Neural cell (in vitro differentiated cells): ENCODE measurements around the gene ITGAV. TPM values are rescaled to one million over a fixed set of nuclear protein-coding genes. Genes with fewer than 3 reads are reported as not detected.
A peak's percentile ranks its signal among the peaks of the same experiment; 100 is the strongest.

ENCODE experiments used
- H2AFZ ChIP-seq: fragments of 200-600, 300-800 bp; sonication (generic), shearing (Covaris generic); 2 replicates; pipeline ENCODE4 v1.6.0; 2014; ENCODE audit warnings: low read depth, mild to moderate bottlenecking, antibody characterized with exemption, low read length, moderate library complexity
- H3F3A ChIP-seq: fragments of 200-600 bp; shearing (Covaris generic); 2 replicates; pipeline ENCODE4 v1.6.1; 2016; ENCODE audit warnings: mild to moderate bottlenecking, moderate library complexity, mixed read lengths, antibody characterized with exemption, low read length; ENCODE audit not compliant: insufficient read depth, poor library complexity, severe bottlenecking
- H3K27ac ChIP-seq: fragments of 200-600, 300-800 bp; sonication (generic), shearing (Covaris generic); 2 replicates; pipeline ENCODE4 v1.5.1; 2014; ENCODE audit warnings: mild to moderate bottlenecking, low read length, moderate library complexity
- H3K27me3 ChIP-seq: fragments of 300-800, 200-600 bp; sonication (generic), shearing (Covaris generic); 2 replicates; pipeline ENCODE4 v1.6.0; 2014; ENCODE audit warnings: mild to moderate bottlenecking, low read depth, low read length, moderate library complexity; ENCODE audit not compliant: insufficient read depth
- H3K36me3 ChIP-seq: fragments of 300-800, 200-600 bp; sonication (generic), shearing (Covaris generic); 2 replicates; pipeline ENCODE4 v1.5.1; 2014; ENCODE audit warnings: mild to moderate bottlenecking, antibody characterized with exemption, low read length, moderate library complexity; ENCODE audit not compliant: insufficient read depth
- H3K4me2 ChIP-seq: fragments of 300-800, 200-600 bp; sonication (generic), shearing (Covaris generic); 2 replicates; pipeline ENCODE4 v1.6.0; 2014; ENCODE audit warnings: mild to moderate bottlenecking, low read length
- H3K4me3 ChIP-seq: fragments of 300-800, 200-600 bp; sonication (generic), shearing (Covaris generic); 2 replicates; pipeline ENCODE4 v1.5.1; 2014; ENCODE audit warnings: mild to moderate bottlenecking, low read length, moderate library complexity
- H3K79me2 ChIP-seq: fragments of 200-600 bp; shearing (Covaris generic); replicated peaks from 2 replicates; pipeline ENCODE4 v1.6.0; 2014; ENCODE audit warnings: mild to moderate bottlenecking, low read length, moderate library complexity; ENCODE audit not compliant: insufficient read depth
- H3K9ac ChIP-seq: fragments of 300-800, 200-600 bp; sonication (generic), shearing (Covaris generic); 2 replicates; pipeline ENCODE4 v1.6.1; 2016; ENCODE audit warnings: mild to moderate bottlenecking, low read length, mixed read lengths
- H3K9me2 ChIP-seq: fragments of 200-600 bp; shearing (Covaris generic); 2 replicates; pipeline ENCODE4 v1.6.1; 2016; ENCODE audit warnings: mild to moderate bottlenecking, low read length, mixed read lengths; ENCODE audit not compliant: insufficient read depth
- H3K9me3 ChIP-seq: fragments of 200-600, 300-800 bp; sonication (generic), shearing (Covaris generic); 2 replicates; pipeline ENCODE4 v1.6.1; 2016; ENCODE audit warnings: mild to moderate bottlenecking, mixed run types, low read length, moderate library complexity, mixed read lengths
- H4K20me1 ChIP-seq: fragments of 200-600 bp; shearing (Covaris generic); 2 replicates; pipeline ENCODE4 v1.6.1; 2016; ENCODE audit warnings: mild to moderate bottlenecking, mixed run types; ENCODE audit not compliant: insufficient read depth
- EP300 ChIP-seq: fragments of 450-650 bp; conservative IDR thresholded peaks from 2 replicates; pipeline ENCODE4 v1.6.1; 2014; ENCODE audit warnings: antibody characterized with exemption, mild to moderate bottlenecking, moderate library complexity; ENCODE audit not compliant: poor library complexity, severe bottlenecking
- EZH2 ChIP-seq: fragments of 200-600, 300-800 bp; shearing (Covaris generic), sonication (generic); IDR thresholded peaks from 2 replicates; pipeline ENCODE4 v1.6.1; 2014; ENCODE audit warnings: antibody characterized with exemption, low read length, borderline replicate concordance, mild to moderate bottlenecking; ENCODE audit not compliant: insufficient read depth, poor library complexity, severe bottlenecking
- MXI1 ChIP-seq: fragments of 450-650 bp; conservative IDR thresholded peaks from 2 replicates; pipeline ENCODE4 v1.6.1; 2014; ENCODE audit warnings: antibody characterized with exemption, mild to moderate bottlenecking; ENCODE audit not compliant: poor library complexity, severe bottlenecking
- POLR2AphosphoS5 ChIP-seq: IDR thresholded peaks from 2 replicates; pipeline ENCODE4 v1.6.1; 2012
- RAD21 ChIP-seq: fragments of 450-650 bp; conservative IDR thresholded peaks from 2 replicates; pipeline ENCODE4 v1.6.1; 2014; ENCODE audit warnings: antibody characterized with exemption, mild to moderate bottlenecking, moderate library complexity
- REST ChIP-seq: IDR thresholded peaks from 2 replicates; pipeline ENCODE4 v1.6.1; 2012; ENCODE audit warnings: borderline replicate concordance
- SMC3 ChIP-seq: fragments of 450-650 bp; conservative IDR thresholded peaks from 2 replicates; pipeline ENCODE4 v1.6.1; 2014; ENCODE audit warnings: antibody characterized with exemption, mild to moderate bottlenecking, moderate library complexity; ENCODE audit not compliant: poor library complexity
- TAF1 ChIP-seq: IDR thresholded peaks from 2 replicates; pipeline ENCODE4 v1.6.1; 2012; ENCODE audit warnings: low read depth
- polyA plus RNA-seq: library from polyadenylated mRNA; depleted of rRNA; stranded (reverse); fragments of >200 nt; gene quantifications from 2 replicates; pipeline ENCODE4 v1.2.3, GENCODE V29; 2014
- TF ChIP-seq, protein P1 (sequence below): fragments of 450-650 bp; IDR thresholded peaks from 2 replicates; pipeline ENCODE4 v1.5.1; 2014; ENCODE audit warnings: antibody characterized with exemption, mild to moderate bottlenecking, moderate library complexity; ENCODE audit not compliant: poor library complexity, severe bottlenecking

Gene ITGAV
- polyA plus RNA-seq, 1 donor from 2014 or later, result 6.6 TPM

DNA sequence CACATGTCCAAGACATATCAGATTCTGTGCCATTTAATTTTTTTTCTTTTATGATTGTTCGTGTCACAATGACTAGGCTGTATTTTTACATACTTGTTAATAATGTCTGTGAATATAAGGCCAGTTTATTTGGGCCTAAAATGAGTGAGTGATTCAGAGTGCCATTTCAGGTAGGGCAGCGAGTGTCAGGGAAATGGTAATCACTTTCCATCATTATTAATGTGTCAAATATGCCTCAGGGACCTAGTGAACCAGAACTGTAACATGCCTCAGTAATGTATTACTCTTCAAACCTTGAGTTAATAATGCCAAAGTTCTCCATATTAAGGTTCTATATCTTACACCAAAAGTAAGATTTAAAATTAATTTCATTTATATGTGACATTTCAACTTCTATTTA is 112.6 kb downstream of the ITGAV start:
- Histone ChIP-seq H3K9ac (no peak overlapping the region), H3K36me3 (no peaks in the 10 kb centered on the region), H2AFZ (no peak overlapping the region), H3K4me2 (peak overlapping the region; percentile 6), H4K20me1 (no peaks in the 10 kb centered on the region), H3K4me3 (peak overlapping the region; percentile 31), H3K27ac (peak overlapping the region; percentile 43), H3F3A (peaks cover 5% of the 10 kb centered on the region), H3K27me3 (no peaks in the 10 kb centered on the region), H3K9me3 (no peaks in the 10 kb centered on the region), H3K9me2 (no peaks in the 10 kb centered on the region), H3K79me2 (peaks cover 53% of the 10 kb centered on the region)
- no peak for TF ChIP-seq RAD21
- TF ChIP-seq, protein P1, sequence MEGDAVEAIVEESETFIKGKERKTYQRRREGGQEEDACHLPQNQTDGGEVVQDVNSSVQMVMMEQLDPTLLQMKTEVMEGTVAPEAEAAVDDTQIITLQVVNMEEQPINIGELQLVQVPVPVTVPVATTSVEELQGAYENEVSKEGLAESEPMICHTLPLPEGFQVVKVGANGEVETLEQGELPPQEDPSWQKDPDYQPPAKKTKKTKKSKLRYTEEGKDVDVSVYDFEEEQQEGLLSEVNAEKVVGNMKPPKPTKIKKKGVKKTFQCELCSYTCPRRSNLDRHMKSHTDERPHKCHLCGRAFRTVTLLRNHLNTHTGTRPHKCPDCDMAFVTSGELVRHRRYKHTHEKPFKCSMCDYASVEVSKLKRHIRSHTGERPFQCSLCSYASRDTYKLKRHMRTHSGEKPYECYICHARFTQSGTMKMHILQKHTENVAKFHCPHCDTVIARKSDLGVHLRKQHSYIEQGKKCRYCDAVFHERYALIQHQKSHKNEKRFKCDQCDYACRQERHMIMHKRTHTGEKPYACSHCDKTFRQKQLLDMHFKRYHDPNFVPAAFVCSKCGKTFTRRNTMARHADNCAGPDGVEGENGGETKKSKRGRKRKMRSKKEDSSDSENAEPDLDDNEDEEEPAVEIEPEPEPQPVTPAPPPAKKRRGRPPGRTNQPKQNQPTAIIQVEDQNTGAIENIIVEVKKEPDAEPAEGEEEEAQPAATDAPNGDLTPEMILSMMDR, result no peak
- peak; percentile 70 for TF ChIP-seq POLR2AphosphoS5
- no peak for TF ChIP-seq SMC3
- no peak for TF ChIP-seq REST
- TF ChIP-seq MXI1, result no peak
- TF ChIP-seq EP300, result peak; percentile 89
- TF ChIP-seq TAF1, result no peak
- TF ChIP-seq EZH2, result no peak

- H2AFZ ChIP-seq, result no peak overlapping the region
- H3K27ac ChIP-seq, result no peak overlapping the region
- peaks cover 30% of the 10 kb centered on the region for H3K79me2 ChIP-seq
- no peak overlapping the region for H3K4me2 ChIP-seq
- H4K20me1 ChIP-seq, result no peaks in the 10 kb centered on the region
- H3K9ac ChIP-seq, result no peak overlapping the region
- H3K36me3 ChIP-seq, result no peaks in the 10 kb centered on the region
- H3K9me2 ChIP-seq, result no peaks in the 10 kb centered on the region
- H3F3A ChIP-seq, result peaks cover 5% of the 10 kb centered on the region
- no peaks in the 10 kb centered on the region for H3K27me3 ChIP-seq
- H3K4me3 ChIP-seq, result no peak overlapping the region
- TF ChIP-seq, protein P1, result no peak
- no peak for TF ChIP-seq POLR2AphosphoS5
- TF ChIP-seq EZH2, result no peak
- TF ChIP-seq SMC3, result no peak
- TF ChIP-seq TAF1, result no peak
- H3K9me3 ChIP-seq, result no peaks in the 10 kb centered on the region
Measured at GRCh38 chr2:186704897-186705296, 115.0 kb downstream of the ITGAV start.
